HG02870 (cell line): ENCODE data around the gene NOXO1.

Source experiments
- ATAC-seq: cut with Tn5 transposase; IDR thresholded peaks from one replicate; pipeline ENCODE4 v1.9.1; 2021; ENCODE audit warnings: mild to moderate bottlenecking, moderate library complexity; ENCODE audit not compliant: unreplicated experiment

NOXO1 gene

DNA sequence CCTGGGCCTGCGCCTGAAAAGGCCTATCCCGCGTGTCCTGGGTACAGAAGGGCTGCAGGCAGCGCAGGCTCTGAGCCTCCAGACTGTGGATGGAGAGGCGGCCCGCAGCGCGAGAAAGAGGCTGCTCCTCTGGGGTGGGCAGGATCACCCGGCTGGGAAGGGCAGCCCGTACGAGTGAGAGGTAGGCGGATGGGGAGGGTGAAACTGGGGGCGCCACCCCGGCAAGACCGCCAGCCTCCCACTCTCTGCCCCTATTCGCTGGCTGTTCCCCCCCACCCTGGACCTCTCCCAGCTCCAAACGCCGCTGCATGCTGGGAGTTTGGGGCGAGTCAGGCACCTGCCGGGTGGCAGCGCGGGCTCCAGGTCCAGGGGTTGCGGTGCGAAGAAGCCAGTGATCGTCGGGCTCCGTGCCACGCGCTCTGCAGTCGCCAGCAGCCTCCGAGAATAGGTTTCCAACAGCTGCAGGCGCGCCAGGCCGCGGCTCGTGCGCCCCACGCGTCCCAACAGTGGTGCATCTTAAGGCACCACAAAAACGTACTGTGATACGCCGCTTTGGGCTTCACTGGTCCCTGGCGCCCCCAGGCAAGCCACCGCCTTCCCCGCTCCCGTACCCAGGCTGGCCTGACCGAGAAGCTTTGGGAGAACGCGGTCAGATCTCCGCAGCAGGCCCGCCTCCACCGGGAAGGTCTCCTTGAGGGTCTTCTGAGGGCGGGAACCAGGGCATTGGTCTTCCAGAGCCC lies 1.1 kb downstream of the NOXO1 start:
- no peak for ATAC-seq

DNA sequence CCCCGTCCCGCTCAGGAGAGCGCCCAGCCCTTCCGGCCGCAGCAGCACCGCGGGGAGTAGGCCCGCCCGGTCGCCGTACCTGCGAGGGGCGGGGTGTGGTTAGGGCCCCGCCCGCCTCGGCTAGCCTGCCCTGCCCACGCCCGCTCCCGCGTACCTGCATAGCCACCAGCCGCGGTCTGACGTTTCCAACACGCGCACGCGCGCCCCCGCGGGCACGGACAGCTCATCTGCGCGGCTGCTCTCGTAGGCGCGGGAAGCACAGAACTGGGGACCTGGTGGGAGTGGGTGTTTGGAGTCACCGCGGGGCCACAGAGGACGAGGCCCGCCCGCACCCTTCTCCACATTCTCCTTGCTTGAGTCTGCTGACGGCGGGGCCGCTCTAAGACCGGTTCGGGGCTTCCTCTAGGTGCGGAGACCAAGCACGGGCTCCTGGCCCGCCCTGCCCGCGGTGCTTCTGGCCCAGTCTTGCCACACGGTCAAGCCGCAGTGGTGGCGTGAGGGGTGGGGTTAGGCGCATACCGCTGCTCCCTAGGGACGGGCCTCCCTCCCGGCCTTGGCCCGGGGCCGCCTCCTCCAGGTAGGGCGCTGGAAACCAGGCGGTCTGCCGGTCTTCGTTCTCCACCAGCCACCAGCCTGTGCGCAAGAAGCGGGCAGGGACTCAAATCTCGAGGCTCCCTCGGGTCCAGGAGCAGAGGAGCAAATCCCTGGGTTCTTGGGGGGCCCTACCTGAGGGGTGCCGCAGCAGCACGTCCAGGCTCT lies 1.8 kb downstream of the NOXO1 start:
- ATAC-seq, result no peak

DNA sequence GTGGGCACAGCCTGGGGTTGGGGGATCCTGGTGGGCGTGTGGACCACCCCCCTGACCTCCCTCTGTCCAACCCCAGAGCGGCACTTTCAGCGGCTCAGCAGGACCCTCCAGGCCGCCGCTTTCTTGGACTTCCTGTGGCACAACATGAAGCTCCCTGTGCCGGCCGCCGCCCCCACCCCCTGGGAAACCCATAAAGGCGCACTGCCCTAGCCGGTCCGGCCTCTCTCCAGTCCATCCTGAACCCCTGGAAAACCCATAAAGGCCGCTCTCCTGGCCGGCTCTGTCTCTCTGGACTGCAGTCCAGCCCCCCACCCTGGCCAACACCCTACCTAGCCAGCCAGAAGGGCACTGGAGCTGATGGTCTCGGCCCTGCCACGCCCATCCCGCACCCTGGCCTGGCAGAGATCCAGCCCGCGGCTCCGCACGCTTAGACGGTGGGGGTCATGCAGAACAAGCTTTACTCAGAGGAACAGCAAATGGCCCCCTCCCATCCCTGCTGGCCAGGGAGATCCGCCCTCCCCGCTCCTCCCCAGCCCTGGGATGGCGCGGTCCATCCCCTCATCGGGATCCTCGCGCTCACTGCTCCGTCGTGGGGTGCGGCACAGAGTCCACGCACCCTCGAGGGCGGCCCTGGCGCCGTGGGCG lies 2.7 kb downstream of the NOXO1 start:
- ATAC-seq, result no peak

DNA sequence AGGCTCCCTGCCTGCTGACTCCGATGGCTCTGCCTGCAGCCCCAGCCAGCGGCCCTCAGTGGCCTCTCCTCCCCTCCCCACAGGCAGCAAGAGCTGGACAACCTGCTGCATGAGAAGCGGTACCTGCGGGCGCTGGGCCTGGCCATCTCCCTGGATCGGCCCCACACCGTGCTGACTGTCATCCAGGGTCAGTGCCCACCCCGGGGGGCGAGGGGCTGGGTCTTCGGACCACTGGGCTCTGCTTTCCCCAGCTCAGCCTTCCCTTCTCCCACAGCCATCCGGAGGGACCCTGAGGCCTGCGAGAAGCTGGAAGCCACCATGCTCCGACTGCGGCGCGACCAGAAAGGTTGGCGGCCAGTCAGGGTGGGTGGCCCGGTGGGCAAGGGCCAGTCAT lies 3.4 kb downstream of the NOXO1 start:
- no peak for ATAC-seq

DNA sequence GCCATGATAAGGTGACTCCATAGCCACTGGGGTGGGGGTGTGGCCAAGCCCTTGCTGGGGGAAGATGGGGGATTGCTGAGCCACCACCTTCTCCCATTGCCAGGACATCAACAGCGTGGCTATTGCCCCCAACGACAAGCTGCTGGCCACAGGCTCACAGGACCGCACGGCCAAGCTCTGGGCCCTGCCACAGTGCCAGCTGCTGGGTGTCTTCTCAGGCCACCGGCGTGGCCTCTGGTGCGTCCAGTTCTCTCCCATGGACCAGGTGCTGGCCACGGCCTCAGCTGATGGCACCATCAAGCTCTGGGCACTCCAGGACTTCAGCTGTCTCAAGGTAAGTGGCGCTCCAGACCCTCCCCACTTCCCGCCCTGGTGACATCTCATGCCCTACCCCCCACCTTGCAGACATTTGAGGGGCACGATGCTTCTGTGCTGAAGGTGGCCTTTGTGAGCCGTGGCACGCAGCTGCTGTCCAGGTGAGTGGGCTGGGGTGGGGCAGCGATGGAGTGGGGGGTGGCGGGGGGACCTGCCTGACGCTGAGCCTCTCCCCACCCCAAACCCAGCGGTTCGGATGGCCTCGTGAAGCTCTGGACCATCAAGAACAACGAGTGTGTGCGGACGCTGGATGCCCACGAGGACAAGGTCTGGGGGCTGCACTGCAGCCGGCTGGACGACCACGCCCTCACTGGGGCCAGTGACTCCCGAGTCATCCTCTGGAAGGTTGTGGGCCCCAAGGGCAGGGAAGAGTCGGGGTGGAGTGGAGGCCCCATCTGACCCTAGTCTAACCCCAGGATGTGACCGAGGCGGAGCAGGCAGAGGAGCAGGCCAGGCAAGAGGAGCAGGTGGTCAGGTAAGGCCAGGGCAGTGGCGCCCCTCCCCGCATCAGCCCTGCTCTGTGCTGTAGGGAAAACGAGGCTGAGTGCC lies 4.1 kb downstream of the NOXO1 start:
- no peak for ATAC-seq

DNA sequence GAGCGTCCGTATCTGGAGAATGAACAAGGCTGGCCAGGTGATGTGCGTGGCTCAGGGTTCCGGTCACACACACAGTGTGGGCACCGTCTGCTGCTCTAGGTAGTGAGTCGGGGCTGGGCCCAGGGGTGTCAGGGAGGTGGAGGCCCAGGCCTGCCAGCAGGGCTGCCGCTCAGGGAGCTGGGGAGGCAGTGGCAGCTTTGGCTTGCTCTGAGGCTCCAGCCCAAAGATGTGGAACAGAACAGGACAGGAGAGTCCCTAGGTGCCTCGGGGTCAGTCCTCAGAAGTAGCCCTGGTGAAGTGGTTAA lies 5.1 kb downstream of the NOXO1 start:
- no peak for ATAC-seq

DNA sequence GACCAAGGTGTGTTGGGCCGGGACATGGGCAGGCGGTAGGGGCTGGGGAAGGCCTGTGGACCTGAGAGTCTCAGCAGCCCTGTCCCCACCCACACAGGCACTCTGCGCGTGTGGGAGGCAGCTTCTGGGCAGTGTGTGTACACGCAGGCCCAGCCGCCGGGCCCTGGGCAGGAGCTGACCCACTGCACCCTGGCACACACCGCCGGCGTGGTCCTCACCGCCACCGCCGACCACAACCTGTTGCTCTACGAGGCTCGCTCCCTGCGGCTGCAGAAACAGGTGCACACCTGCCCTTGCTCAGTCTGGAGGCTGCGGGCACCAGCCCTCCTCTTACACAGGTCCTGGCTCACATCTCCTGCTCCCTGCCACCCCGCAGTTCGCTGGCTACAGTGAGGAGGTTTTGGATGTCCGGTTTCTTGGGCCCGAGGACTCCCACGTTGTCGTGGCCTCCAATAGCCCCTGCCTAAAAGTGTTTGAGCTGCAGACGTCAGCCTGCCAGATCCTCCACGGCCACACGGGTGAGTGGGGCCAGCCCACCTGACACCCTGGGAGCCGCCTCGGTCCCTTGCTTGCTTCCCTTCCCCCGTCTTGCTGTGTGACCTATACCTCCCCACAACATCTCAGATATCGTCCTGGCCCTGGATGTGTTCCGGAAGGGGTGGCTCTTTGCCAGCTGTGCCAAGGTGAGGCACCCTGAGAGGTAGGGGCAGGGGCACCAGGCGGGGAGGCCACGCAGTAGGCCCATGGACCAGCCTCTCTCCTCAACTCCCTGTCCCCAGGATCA lies 5.6 kb downstream of the NOXO1 start:
- ATAC-seq, result no peak

DNA sequence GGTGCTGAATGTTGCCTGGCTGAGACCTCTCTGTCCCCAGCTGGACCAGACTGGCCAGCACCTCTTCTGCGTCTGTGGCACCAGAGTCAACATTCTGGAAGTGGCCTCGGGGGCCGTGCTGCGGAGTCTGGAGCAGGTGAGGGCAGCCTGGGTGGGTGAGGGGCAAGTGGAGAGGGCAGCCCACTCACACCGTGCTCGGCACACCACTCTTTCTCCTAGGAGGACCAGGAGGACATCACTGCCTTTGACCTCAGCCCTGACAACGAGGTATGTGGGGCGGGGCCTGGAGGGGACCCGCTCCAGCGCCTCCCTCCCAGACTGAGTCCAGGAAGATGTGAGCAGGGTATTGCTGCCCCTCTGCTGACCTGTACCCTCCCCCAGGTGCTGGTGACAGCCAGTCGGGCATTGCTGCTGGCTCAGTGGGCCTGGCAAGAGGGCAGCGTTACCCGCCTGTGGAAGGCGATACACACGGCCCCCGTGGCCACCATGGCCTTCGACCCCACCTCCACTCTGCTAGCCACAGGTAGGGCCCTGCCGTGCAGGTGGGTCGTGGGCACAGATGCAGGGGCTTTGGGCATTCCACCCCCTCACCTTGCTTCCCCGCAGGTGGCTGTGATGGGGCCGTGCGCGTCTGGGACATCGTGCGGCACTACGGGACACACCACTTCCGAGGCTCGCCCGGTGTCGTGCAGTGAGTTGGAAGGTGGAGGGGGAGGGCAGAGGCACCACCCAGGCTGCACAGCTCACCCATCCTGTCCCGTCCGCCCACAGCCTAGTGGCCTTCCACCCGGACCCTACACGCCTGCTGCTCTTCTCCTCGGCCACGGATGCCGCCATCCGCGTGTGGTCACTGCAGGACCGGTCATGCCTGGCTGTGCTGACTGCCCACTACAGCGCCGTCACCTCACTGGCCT lies 6.9 kb downstream of the NOXO1 start:
- ATAC-seq, result no peak

DNA sequence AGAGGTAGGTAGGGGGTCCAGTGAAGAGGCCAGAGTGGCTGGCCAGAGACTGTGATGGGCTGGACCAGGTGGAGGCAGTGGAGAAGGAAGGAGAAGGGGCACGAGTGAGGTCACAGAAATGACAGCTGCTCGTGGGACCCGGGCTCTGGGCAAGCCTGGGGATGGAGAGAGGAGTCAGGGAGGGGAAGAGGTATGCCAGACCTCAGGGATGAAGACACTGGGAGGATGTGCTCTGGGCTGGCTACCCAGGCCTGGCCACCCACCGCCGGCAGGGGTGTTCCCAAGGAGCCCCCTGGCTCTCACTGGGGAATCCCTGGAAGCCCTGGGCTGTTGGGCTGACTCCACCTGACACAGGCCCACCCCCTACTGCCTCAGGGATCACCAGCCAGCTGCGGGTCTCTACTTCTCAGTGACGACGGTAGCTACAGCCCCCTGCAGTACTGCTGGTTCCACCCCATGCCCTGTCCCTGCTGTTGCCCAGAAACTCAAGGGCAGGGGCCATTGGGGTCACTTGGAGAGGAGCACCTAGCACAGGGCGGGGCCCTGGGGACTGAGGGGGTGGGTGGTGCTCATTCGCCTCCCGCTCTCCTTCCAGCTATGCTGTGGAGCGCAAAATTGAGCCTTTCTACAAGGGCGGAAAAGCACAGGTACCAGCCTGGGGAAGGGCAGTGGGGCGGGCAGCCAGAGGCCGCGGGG lies 7.7 kb downstream of the NOXO1 start:
- no peak for ATAC-seq

DNA sequence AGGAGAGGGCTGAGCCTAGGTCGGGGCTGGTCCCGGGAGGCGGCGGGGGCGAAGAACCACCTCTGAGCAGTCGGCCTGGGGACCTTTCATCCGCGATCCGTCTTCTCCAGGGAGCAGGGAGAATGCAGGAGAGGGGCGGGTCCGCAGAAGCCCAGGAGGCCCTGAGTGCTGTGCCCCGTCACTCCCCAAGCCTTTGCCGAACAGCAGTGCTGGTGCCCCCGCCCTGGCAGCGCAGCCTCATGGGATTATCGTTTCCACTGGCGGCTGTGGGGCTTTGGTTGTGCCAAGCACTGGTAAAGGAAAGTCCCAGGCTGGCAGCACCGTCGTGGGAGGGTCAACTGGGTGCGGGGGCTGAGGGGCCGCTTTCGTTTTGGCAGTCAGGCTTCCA lies 8.8 kb downstream of the NOXO1 start:
- ATAC-seq, result no peak

DNA sequence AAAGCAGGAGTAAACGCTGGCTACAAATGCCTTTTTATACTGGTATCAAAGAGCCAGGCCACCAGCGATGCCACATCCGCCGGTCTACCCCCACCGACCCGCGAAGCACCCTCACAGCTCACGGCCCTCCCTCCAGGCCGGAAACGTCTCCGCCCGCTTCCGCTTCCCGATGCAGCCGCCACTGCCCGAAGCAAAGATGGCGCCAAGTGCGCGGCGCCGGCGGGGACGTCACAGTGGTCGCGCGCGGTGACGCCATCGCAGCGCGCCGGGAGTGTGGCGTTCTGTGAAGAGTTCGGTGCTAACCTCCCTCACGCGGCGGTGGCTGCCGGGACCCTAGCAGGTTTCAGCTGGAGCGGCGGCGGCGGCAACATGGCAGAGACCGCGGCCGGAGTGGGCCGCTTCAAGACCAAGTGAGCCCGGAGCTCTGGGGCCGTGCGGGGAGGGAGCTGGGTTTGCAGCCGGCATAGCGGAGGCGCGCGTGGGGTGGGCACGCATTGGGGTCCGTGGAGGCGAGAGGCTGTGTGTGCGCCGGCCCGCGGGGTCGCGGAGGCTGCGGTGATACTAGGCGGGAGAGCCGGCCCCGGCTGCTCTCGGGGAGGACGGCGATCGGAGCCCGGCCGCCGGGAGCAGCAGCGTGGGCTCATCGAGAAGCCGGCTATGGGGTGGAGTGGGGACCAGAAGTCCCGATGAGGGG lies 9.3 kb downstream of the NOXO1 start, which contains the start of gene TBL3:
TSS of gene TBL3 (plus strand) at position 258 of the 694 bp plus-strand sequence. CDS start at position 370, 112 bp downstream.
- ATAC-seq, result peak; percentile 77

DNA sequence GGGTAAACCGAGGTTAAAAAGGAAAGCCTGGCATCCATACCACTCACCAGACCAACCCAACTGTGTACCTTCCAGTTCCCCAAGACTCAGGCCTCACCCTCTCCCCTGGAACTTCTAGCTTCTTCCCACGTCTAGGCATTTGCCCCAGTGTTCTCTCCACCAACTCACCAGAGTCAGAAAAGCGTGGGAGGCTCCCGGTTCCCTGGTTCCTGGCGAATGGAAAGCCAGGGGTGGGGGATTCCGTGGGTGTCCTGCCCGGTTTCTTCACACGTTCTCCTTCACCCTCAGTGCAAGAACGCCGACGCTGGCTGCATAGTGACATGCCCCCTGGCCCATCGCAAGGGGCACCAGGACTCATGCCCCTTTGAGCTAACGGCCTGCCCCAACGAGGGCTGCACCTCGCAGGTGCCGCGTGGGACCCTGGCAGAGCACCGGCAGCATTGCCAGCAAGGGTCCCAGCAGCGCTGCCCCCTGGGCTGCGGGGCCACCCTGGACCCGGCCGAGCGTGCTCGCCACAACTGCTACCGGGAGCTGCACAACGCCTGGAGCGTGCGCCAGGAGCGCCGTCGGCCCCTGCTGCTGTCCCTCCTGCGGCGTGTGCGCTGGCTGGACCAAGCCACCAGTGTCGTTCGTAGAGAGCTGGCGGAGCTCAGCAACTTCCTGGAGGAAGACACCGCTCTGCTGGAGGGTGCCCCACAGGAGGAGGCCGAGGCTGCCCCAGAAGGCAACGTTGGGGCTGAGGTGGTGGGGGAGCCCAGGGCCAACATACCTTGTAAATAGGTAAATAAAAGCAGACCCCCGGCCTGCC lies 12.9 kb downstream of the NOXO1 start:
- no peak for ATAC-seq

DNA sequence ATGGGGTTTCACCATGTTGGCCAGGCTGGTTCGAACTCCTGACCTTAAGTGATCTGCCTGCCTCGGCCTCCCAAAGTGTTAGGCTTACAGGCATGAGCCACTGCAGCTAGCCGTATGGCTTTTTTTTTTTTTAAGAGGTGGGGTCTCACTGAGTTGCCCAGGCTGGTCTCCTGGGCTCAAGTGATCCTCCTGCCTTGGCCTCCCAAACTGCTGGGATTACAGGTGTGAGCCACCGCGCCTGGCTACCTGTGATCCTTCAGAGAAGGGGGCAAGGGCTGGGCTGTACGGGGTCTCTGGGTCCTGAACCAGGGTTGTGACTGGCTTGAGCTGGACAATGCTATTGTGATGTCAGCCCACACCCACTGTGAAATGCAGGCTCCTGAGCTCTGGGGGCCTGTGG lies 14.8 kb downstream of the NOXO1 start, which contains the start of gene RNF151:
TSS of gene RNF151 (plus strand) at position 397 of the 400 bp plus-strand sequence. CDS start 26 bp downstream, outside the sequence.
- no peak for ATAC-seq

DNA sequence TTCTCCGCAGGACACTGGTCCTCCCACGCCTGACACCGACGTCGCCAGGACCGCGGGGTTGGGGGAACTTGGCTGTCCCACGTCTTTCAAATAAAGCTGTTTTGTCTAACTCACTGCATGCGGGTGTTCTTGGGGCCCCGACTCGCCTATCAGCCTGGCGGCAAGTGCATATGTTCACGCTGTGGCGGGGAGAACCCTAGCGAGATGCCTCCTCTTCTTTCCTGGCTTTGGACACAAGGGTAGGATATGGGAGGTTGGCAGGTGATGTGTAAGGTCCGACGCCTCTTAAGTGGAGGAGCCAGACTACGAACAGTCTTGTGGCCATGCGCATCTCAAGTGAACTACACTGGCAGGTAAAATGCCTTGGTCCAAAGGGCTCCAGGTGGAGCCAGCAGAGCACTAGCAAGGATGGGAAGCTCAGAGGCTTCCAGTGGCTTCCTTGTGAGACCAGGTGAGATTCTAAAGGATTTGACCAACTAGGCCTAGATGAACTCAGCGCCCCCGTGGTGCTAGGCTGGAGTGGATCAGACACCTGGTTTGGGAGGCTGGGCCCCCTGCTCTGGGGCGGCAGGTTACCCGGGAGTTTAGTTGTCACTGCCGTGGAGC lies 15.8 kb downstream of the NOXO1 start:
- no peak for ATAC-seq

DNA sequence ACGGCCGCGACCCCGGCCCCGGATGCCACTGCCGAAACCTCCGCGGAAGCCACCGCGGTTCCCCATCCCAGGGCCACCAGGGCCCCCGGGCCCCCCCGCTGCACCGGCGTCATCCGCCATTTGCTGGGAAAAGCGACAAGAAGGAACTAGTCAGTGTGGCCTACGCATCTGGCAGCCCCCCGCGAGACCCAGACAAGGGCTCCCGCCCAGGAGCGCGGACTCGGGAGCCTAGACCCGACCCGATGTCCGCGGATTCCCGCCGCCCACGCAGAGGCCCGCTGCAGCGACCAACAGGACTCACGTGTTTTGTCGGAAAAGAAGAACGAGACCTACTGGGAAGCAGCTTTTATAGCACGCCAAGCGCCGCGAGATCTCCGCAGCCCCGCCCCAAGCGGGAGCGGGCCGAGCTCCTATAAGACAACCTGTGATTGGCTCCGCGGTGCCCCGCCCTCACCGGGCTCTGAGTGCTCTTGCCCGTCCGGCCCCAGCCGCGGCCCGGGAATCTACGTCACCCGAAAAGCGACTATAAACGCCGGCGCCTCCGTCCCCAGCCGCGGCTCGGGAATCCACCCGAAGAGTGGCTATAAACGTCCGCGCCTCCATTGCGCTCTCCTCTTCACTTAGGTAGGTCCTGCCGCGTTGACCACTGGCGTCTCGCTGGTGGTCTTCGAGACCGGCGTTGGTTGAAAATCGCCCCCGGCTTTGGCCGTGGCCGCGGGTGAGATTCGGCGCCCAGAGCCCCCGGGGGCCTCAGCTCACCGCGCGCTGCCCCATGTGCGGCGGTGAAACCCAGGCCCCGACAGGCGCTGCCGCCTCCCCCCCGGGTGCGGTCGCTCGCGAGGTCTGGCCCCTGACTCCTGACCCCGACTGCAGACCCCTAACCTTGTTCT lies 16.5 kb downstream of the NOXO1 start, which contains the start of gene RPS2:
TSS of gene RPS2 (minus strand) at position 321 of the 890 bp plus-strand sequence. CDS start at position 120, 201 bp downstream.
- ATAC-seq, result peak; percentile 82
